Kidney glomerular epithelial cell (primary cell): ENCODE data around the gene KCNK6.
"Not testable (repeated sequence)": the region's sequence is repeated elsewhere in the genome, so short reads cannot be mapped to it uniquely, and the experiment has no call there.

ENCODE experiments used
- DNase-seq: peaks from one replicate; lab custom pipeline; 2025; lab: John Stamatoyannopoulos, UW

The KCNK6 gene

DNA sequence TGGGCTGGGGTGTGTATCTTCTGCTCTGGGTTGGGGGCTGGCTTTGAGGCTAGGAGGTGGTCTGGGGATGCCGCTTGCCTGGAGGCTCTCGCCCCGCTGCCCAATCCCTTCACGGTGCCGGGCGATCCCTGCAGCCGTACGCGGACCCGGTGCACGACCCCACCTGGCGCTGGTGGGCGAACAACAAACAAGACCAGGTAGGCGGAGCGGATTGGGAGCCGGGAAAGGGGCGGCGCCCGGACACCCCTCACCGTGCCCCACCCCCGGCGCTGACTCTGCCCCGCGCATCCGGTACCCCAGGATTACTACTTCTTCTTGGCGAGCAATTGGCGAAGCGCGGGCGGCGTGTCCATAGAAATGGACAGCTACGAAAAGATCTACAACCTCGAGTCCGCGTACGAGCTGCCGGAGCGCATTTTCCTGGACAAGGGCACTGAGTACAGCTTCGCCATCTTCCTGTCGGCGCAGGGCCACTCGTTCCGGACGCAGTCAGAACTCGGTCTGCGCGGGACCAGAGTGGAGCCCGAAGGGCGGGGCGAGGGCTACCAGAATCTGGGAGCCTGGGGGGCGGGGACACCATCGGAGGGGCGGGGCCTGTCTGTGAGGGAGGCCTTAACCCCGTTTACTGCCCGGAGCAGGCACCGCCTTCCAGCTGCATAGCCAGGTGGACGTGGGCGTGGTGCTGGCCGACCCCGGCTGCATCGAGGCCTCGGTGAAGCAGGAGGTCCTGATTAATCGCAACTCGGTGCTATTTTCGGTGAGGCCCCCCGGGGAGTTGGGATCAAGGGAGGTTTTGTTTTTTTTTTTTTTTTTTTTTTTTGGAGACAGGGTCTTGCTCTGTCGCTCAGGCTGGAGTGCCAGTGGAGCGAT, 42.7 kb downstream of the KCNK6 start:
- DNase-seq: peak; percentile 37

DNA sequence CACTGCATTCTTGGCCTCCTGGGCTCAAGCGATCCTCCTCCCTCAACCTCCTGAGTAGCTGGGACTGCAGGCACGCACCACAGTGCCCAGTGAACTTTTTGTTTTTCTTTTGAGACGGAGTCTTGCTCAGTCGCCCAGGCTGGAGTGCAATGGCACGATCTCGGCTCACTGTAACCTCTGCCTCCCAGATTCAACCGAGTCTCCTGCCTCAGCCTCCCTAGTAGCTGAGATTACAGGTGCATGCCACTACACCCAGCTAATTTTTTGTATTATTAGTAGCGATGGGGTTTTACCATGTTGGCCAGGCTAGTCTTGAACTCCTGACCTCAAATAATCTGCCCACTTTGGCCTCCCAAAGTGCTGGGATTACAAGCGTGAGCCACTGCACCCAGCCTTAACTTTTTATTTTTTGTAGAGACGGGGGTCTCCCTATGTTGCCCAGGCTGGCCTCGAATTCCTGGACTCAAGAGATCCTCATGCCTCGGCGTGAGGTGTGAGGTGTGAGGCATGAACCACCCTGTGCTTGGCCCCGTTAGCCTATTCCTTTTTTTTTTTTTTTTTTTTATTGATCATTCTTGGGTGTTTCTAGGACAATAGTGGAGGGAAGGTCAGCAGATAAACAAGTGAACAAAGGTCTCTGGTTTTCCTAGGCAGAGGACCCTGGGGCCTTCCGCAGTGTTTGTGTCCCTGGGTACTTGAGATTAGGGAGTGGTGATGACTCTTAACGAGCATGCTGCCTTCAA, 43.5 kb downstream of the KCNK6 start:
- DNase-seq: not testable (repeated sequence)

DNA sequence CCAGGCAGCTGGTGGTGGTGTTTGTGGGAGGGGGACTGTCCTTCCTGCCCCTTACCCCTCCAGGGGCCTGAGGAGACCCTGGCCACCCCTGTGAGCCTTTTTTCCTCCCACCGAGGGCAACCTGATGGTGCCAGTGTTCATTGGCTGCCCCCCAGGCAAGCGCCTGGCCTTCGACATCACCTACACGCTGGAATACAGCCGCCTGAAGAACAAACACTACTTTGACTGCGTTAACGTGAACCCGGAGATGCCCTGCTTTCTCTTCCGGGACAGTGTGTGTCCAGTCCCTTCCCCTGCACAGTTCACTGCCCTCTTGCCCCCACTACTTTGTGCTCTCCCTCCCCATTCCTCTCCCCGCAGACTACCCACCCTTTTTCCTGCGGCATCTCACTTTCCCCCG, 47.4 kb downstream of the KCNK6 start:
- no peak for DNase-seq

DNA sequence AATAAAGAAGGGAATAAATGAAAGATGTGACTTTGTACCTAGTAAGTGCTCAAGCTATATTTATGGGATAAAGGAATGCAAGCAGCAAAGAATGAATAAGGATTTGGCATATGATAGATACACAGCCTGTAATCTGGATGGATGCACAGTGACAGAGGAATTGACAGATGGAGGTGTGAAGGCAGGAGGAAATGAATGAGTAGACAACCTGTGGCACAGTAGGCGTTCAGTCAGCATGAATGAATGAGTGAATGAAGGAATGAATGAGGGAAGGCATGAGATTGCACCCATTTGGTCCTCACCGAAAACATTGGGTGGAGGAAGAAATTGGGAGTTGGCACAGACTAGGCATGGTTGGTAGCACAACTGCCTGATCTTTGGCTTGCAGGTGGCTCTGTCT, 49.9 kb downstream of the KCNK6 start:
- no peak for DNase-seq

DNA sequence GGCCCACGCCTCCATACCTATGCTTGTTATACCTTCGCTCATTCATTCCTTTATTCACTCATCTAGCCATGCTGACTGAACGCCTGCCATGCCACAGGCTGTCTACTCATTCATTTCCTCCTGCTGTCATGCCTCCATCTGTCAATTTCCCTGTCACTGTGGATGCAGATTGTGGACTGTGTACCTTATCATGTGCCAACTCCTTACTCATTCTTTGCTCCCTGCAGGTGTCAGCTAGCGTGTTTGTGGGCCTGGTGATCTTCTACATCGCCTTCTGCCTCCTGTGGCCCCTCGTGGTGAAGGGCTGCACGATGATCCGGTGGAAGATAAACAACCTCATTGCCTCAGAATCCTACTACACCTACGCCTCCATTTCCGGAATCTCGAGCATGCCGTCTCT, 50.7 kb downstream of the KCNK6 start:
- DNase-seq: no peak

DNA sequence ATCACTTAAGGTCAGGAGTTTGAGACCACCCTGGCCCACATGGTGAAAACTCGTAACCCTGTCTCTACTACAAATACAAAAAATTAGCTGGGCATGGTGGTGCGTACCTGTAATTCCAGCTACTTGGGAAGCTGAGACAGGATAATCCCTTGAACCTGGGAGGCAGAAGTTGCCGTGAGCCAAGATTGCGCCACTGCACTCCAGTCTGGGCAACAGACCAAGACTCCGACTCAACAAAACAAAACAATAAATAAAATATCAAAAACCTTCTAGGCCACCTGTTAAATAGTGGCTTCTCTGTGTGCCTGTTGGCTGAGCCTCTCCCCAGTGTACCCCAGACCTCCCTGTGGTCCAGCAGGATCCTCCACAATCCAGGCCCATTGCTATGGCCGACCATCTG, 51.4 kb downstream of the KCNK6 start:
- DNase-seq: no peak

DNA sequence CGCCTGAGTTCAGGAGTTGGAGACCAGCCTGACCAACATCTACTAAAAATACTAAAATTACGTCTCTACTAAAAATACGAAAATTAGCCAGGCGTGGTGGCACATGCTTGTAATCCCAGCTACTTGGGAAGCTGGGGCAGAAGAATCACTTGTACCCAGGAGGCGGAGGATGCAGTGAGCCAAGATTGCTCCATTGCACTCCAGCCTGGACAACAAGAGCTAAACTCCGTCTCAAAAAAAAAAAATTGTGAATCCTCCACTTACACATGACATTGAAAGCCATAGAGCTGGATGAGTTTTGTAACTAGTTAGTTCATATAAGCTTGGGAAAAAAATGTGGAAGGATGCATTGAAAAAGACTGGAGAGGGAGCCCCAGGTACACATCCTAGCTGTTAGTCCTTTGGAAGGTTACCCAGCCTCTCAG, 54.3 kb downstream of the KCNK6 start:
- no peak for DNase-seq

DNA sequence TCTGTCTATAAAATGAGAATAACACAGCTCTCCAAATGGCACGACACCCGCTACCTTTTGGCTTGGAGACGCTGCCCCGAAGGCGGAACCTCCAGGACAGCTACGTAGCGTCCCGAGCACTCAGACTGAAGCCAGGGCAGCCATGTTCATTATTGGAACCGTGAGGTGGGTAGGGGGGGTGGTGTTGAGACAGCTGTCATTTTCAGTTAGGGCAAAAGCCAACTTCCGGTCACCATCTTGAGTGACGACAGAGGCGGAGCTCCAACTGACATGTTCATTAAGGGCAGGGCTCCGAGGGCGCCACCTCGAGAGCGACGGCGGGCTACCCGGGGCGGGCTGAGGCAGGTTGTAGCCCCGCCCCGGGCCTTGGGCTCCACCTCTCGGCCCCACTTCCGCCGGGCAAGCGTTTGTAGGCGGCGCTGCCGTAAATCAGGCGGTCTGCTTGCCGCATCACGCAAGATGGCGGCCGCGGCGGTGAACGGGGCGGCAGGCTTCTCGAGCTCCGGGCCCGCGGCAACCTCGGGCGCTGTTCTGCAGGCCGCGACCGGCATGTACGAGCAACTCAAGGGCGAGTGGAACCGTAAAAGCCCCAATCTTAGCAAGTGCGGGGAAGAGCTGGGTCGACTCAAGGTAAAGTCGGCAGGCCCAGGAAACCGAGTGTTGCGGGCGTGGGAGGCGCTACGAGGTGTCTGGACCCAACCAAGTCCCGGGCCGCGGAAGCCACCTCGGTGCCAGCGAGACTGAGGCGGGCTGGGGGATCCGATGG, 54.9 kb downstream of the KCNK6 start, which contains the start of gene PSMD8:
Gene PSMD8, plus strand, starts transcription at position 240 of the 766 bp plus-strand sequence. Its CDS starts 31 bp downstream, at position 271.
- DNase-seq: peak; percentile 97

DNA sequence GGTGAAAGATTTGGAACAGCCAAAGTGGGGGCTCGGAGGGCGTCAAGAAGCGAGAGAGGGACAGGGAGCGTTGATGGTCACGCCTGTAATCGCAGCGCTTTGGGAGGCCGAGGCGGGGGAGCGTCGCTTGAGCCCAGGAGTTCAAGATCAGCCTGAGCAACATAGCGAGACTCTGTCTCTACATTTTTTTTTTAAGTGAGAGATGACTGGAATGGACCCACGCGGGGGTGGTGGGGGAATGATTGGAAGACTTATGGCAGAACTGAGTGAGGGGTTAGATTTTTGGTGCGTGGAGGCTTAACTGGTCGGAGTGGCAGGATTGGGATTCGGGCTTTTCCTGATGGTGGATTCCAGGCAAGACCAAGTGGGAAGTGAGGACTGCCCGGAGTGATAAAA, 55.5 kb downstream of the KCNK6 start:
- peak; percentile 40 for DNase-seq

DNA sequence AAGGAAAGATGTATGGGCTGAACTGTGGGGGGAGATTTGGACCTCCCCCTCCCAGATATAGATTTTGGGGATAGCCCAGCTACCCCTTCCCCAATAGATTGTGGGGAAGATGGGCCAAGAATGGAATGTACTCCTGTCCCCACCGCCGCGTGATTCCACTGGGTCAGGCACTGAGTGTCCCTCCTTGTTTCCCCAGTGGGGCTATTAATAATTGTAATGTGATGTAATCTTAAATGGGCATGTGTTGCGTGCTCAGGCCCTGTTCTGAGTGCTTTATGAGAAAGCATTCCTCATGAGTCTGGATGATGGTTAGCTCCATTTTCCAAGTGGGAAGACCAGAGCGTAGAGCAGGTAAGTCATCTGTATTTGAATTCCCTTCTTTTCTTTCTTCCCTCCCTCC, 56.1 kb downstream of the KCNK6 start:
- DNase-seq: no peak

DNA sequence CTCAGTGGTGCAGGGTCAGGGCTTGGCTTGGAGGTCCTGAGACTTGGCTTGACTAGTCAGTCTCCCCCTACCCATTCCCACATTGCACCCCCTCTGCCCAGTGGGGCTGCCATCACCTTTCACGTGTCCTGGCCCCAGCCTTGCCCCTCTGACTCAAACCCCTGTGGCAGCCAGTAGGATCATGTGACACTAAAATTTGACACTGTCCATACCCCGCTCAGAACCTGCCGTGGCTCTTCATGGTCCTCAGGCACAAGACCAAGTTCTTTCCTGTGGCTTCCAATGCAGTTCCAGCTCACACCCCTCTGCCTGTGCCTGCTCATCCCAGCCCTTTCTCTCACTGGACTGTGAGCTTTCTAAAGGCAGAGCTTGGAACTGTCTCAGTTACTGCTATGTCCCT, 56.9 kb downstream of the KCNK6 start:
- DNase-seq: no peak

DNA sequence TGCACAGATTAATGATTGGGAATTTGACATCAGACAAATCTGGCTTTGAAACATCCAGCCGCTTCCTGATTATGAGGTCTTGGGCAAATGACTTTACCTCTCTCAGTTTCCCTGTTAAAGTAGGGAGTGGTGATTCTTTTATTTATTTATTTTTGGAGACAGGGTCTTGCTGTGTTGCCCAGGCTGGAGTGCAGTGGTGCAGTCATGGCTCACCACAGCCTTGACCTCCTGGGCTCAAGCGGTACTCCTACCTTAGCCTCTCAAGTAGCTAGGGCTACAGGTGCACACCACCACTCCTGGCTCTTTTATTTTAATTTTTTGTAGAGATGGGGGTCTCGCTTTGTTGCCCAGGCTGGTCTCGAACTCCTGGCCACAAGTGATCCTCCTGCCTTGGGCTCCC, 57.4 kb downstream of the KCNK6 start:
- DNase-seq: no peak

DNA sequence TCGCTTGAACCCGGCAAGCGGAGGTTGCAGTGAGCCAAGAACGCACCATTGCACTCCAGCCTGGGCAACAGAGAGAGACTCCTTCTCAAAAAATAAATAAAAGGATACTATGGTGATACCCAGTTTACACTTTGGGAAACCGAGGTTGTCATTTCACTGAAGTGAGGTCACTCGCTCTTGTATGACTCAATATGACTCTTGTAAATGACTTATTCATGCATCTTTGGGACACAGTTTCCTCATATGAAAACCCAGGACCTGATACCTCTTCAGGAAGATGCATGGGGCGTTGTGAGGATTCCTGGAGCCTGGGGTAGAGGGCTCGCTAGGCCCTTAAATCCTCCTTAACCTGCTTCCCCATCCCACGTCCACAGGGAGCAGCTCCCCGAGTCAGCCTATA, 59.2 kb downstream of the KCNK6 start:
- DNase-seq: no peak

DNA sequence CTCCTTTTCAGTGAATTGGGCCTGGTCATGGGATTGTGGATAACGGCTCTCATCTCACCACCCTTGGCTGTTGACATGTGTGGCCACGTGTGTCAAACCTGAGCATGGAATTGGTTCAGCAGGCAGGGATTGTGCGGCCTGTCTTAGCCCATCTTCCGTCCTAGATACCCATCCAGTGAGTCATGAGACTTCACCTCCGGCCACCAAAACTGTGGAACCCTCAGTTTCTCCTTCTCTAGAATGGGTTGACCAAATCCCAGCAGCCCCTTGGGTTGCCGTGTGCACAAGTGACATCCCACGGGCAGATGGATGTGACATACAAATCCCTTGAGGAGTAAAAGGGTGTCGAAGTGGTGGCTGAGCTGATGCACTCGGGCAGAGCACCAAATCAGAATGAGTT, 61.5 kb downstream of the KCNK6 start:
- no peak for DNase-seq
